A549 (cell line): ENCODE data around the gene GABRD. TPM values are rescaled to one million over a fixed set of nuclear protein-coding genes. Genes with fewer than 3 reads are reported as not detected.

Source experiments
- ATAC-seq, 2 experiments: fragments of 200-7000 bp in 1 of 2; fragments of >200 bp in 1 of 2; cut with Nextera tagmentation in 1 of 2; cut with Tn5 transposase in 1 of 2; 3 replicates each; pipeline versions ENCODE4 v1.8.0 to v1.9.1; 2018 to 2020; ENCODE audit warnings: mild to moderate bottlenecking in 1 of 2, moderate library complexity in 1 of 2
- CTCF ChIA-PET: fragments of 300-600 bp; sonication (Branson Sonifier 250); formaldehyde crosslinking; extraction: SDS; loops from one replicate; lab custom pipeline; 2021; ENCODE audit warnings: antibody characterized with exemption, inconsistent platforms; lab: Yijun Ruan, JAX
- POLR2A ChIA-PET: fragments of 350-600 bp; formaldehyde crosslinking; extraction: SDS; loops from one replicate; lab custom pipeline; 2021; ENCODE audit warnings: antibody characterized with exemption, inconsistent platforms; lab: Yijun Ruan, JAX
- DNase-seq, 2 experiments: peaks; one replicate each; pipeline versions ENCODE4 v3.0.0 to v3.0.0-alpha.2; 2011 to 2016; ENCODE audit warnings: low read depth in 1 of 2, low spot score in 1 of 2
- FAIRE-seq: peaks from 2 replicates; lab custom pipeline; 2011; peaks lifted over from hg19 to GRCh38; lab: Jason Lieb, UNC
- H3K27ac ChIP-seq, 2 experiments: fragments of >200 bp; sonication (Bioruptor Twin); formaldehyde crosslinking; 3 replicates each; pipeline ENCODE4 v1.5.1; 2016 to 2017
- H3K4me1 ChIP-seq: fragments of >200 bp; sonication (Bioruptor Twin); formaldehyde crosslinking; 3 replicates; pipeline ENCODE4 v1.6.1; 2016
- H3K4me2 ChIP-seq: fragments of >200 bp; sonication (Bioruptor Twin); formaldehyde crosslinking; 3 replicates; pipeline ENCODE4 v1.6.1; 2016
- H3K4me3 ChIP-seq: fragments of >200 bp; sonication (Bioruptor Twin); formaldehyde crosslinking; 3 replicates; pipeline ENCODE4 v1.5.1; 2016
- H3K9me3 ChIP-seq: fragments of >200 bp; sonication (Bioruptor Twin); formaldehyde crosslinking; 3 replicates; pipeline ENCODE4 v1.6.1; 2016
- BCL3 ChIP-seq: fragments of >200 bp; sonication (Bioruptor Twin); formaldehyde crosslinking; IDR thresholded peaks from 3 replicates; pipeline ENCODE4 v1.6.1; 2016
- BHLHE40 ChIP-seq: IDR thresholded peaks from 2 replicates; pipeline ENCODE4 v1.6.1; 2012; ENCODE audit warnings: low read depth, low read length, inconsistent platforms
- CBX8 ChIP-seq: fragments of 200-600 bp; sonication (generic); IDR thresholded peaks from 2 replicates; pipeline ENCODE4 v1.6.1; 2016
- E2F6 ChIP-seq: IDR thresholded peaks from 2 replicates; pipeline ENCODE4 v1.6.1; 2012; ENCODE audit warnings: low read depth, borderline replicate concordance
- EHF ChIP-seq: fragments of 250-450 bp; sonication (Bioruptor Pico); IDR thresholded peaks from 2 replicates; pipeline ENCODE4 v1.5.0; 2020; ENCODE audit warnings: mild to moderate bottlenecking
- EHMT2 ChIP-seq: fragments of 200-600 bp; sonication (generic); IDR thresholded peaks from 2 replicates; pipeline ENCODE4 v1.6.1; 2016; ENCODE audit warnings: antibody characterized with exemption, low read depth, mild to moderate bottlenecking, moderate library complexity
- FOSL2 ChIP-seq, 2 experiments: fragments of 450-650 bp in 1 of 2; fragments of >200 bp in 1 of 2; sonication (Bioruptor Twin) in 1 of 2; formaldehyde crosslinking; IDR thresholded peaks; 2 replicates each; pipeline versions ENCODE4 v1.5.0 to v1.6.1; 2016 to 2020; ENCODE audit warnings: mild to moderate bottlenecking in 1 of 2, moderate library complexity in 1 of 2
- FOXS1 ChIP-seq: fragments of 250-450 bp; sonication (Bioruptor Pico); IDR thresholded peaks from 2 replicates; pipeline ENCODE4 v1.5.0; 2020; ENCODE audit warnings: mild to moderate bottlenecking, moderate library complexity
- HDAC2 ChIP-seq: fragments of 200-600 bp; sonication (generic); IDR thresholded peaks from 2 replicates; pipeline ENCODE4 v1.6.1; 2016
- HMGXB4 ChIP-seq: fragments of 250-450 bp; sonication (Bioruptor Pico); IDR thresholded peaks from 2 replicates; pipeline ENCODE4 v1.5.0; 2021; ENCODE audit warnings: mild to moderate bottlenecking, moderate library complexity, borderline replicate concordance
- HOXB13 ChIP-seq: fragments of 250-450 bp; sonication (Bioruptor Pico); IDR thresholded peaks from 2 replicates; pipeline ENCODE4 v1.5.0; 2020; ENCODE audit warnings: low read depth, mild to moderate bottlenecking, moderate library complexity
- KDM5A ChIP-seq: fragments of 200-600 bp; sonication (generic); IDR thresholded peaks from 2 replicates; pipeline ENCODE4 v1.6.1; 2016; ENCODE audit warnings: antibody characterized with exemption, mild to moderate bottlenecking
- MAX ChIP-seq: IDR thresholded peaks from 2 replicates; pipeline ENCODE4 v1.6.1; 2012
- PBX3 ChIP-seq: IDR thresholded peaks from 2 replicates; pipeline ENCODE4 v1.6.1; 2012
- POLR2A ChIP-seq: IDR thresholded peaks from 2 replicates; pipeline ENCODE4 v1.6.1; 2012; ENCODE audit warnings: mild to moderate bottlenecking, low read length
- POLR2AphosphoS2 ChIP-seq: conservative IDR thresholded peaks from 2 replicates; pipeline ENCODE4 v1.6.1; 2012; ENCODE audit warnings: low read length, improper control_type of control experiment, inconsistent platforms
- RARB ChIP-seq: fragments of 250-450 bp; sonication (Bioruptor Pico); IDR thresholded peaks from 2 replicates; pipeline ENCODE4 v1.8.0; 2021; ENCODE audit warnings: mild to moderate bottlenecking, moderate library complexity
- RCOR1 ChIP-seq: fragments of 150-350 bp; IDR thresholded peaks from 2 replicates; pipeline ENCODE4 v1.6.1; 2014; ENCODE audit warnings: antibody characterized with exemption, low read length, low read depth
- SMC3 ChIP-seq: fragments of >200 bp; sonication (Bioruptor Twin); formaldehyde crosslinking; IDR thresholded peaks from 3 replicates; pipeline ENCODE4 v1.6.1; 2018; ENCODE audit warnings: inconsistent platforms
- USF2 ChIP-seq: fragments of 450-650 bp; IDR thresholded peaks from 2 replicates; pipeline ENCODE4 v1.6.1; 2014; ENCODE audit warnings: antibody characterized with exemption
- ZC3H11A ChIP-seq: fragments of 450-650 bp; IDR thresholded peaks from 2 replicates; pipeline ENCODE4 v1.6.1; 2014; ENCODE audit warnings: antibody characterized with exemption, mild to moderate bottlenecking
- ZFP36 ChIP-seq: fragments of 450-650 bp; IDR thresholded peaks from 2 replicates; pipeline ENCODE4 v1.6.1; 2014; ENCODE audit warnings: borderline replicate concordance; ENCODE audit not compliant: partially characterized antibody
- ZNF302 ChIP-seq: fragments of 250-450 bp; sonication (Bioruptor Pico); IDR thresholded peaks from 2 replicates; pipeline ENCODE4 v1.9.0; 2021; ENCODE audit warnings: inconsistent platforms, mild to moderate bottlenecking, moderate library complexity
- WGBS: methylation state at CpG from one replicate; pipeline ENCODE4 v1.1.6; 2017; ENCODE audit errors: missing lambda C conversion rate; 5-methylcytosine and 5-hydroxymethylcytosine counted together
- polyA plus RNA-seq, 4 experiments: library from polyadenylated mRNA; depleted of rRNA in 3 of 4; stranded (reverse); fragments of >200 nt; fragmentation: RNase III in 1 of 4; extraction: RNeasy Plus Mini Kit Qiagen cat#74134 plus additional on column Dnase treatment in 1 of 4; gene quantifications; 2 replicates in 3 of 4; 3 replicates in 1 of 4; pipeline ENCODE4 v1.2.3, GENCODE V29; 2011 to 2017

Gene GABRD
- polyA plus RNA-seq, 2 of the 4 experiments (the other 2 are of a cell fraction): 0.12 to 0.52 TPM

- TF ChIP-seq E2F6 (no peak), ZC3H11A (no peak), PBX3 (no peak), FOXS1 (no peak), POLR2A (no peak), HDAC2 (no peak), SMC3 (no peak), RCOR1 (no peak), POLR2AphosphoS2 (no peak), EHMT2 (no peak), ZFP36 (no peak), BHLHE40 (no peak), USF2 (no peak), EHF (CRISPR knock-in tag) (no peak), HMGXB4 (CRISPR knock-in tag) (no peak), FOSL2 (IDR thresholded peaks at IDR 0.05) (no peak), FOSL2 (CRISPR knock-in tag; IDR thresholded peaks at IDR 0.05) (no peak), CBX8 (no peak), MAX (no peak), ZNF302 (no peak), HOXB13 (CRISPR knock-in tag) (no peak)
- TF ChIP-seq, all 56 proteins: peak for 0
- Histone ChIP-seq H3K4me1 (0 out of 3 replicates have a peak, but pooled peaks cover 6% of the 10 kb centered on the region), H3K4me2 (no peak overlapping the region), H3K4me3 (no peak overlapping the region), H3K27ac (no peak overlapping the region), H3K9me3 (no peaks in the 10 kb centered on the region)
- 79% methylated on average over 9 of the region's 9 CpGs for WGBS
- ChIA-PET CTCF (interaction anchor here (3.6 kb wide), 1 partner anchor 28 kb away, joined by 13 read pairs; no protein-coding TSS in a partner anchor), POLR2A (no interaction called here)
- DNase-seq (no peak), ATAC-seq (no peak; a peak in 1 of 6 replicates), FAIRE-seq (no peak)
These were observed 3.0 kb upstream of the GABRD start for GRCh38 chr1:2016123-2016522.

GRCh38 chr1:2018217-2019171 is 651 bp upstream of the GABRD start:
- ATAC-seq: no peak
- 0 out of 3 replicates have a peak, but pooled peaks cover 6% of the 10 kb centered on the region for H3K4me1 ChIP-seq
- no peak for TF ChIP-seq RARB (CRISPR knock-in tag)
- no peak for TF ChIP-seq KDM5A
- no peak for TF ChIP-seq HMGXB4 (CRISPR knock-in tag)
- TF ChIP-seq BCL3: no peak
- ChIA-PET CTCF (interaction anchor here (0.7 to 3.6 kb wide), 2 partner anchors 26 to 58 kb away, joined by 3 to 13 read pairs; no protein-coding TSS in a partner anchor), POLR2A (no interaction called here)
- no peak for FAIRE-seq
- WGBS: 69% methylated on average over 19 of the region's 48 CpGs
- no peak for DNase-seq
- no peak overlapping the region for H3K4me2 ChIP-seq
- no peaks in the 10 kb centered on the region for H3K9me3 ChIP-seq
- no peak overlapping the region for H3K27ac ChIP-seq
- H3K4me3 ChIP-seq: no peak overlapping the region
